Progenitor cell of endocrine pancreas (in vitro differentiated cells): ENCODE results near the gene TUBA8. TPM values are rescaled to one million over a fixed set of nuclear protein-coding genes. Genes with fewer than 3 reads are reported as not detected.
"Not testable (repeated sequence)": the region's sequence is repeated elsewhere in the genome, so short reads cannot be mapped to it uniquely, and the experiment has no call there.

ENCODE experiments used
- DNase-seq: peaks from one replicate; pipeline ENCODE4 v3.0.0; 2021; ENCODE audit warnings: low spot score; ENCODE audit not compliant: unreplicated experiment
- H3K27ac Mint-ChIP-seq: 2 replicates; pipeline ENCODE4 v1.8.0; 2021; ENCODE audit warnings: mild to moderate bottlenecking, moderate library complexity, mixed read lengths
- H3K27me3 Mint-ChIP-seq: 2 replicates; pipeline ENCODE4 v1.8.0; 2021; ENCODE audit warnings: mixed read lengths
- H3K36me3 Mint-ChIP-seq: 2 replicates; pipeline ENCODE4 v1.8.0; 2022; ENCODE audit warnings: mixed read lengths; ENCODE audit not compliant: insufficient read depth
- H3K4me1 Mint-ChIP-seq: 2 replicates; pipeline ENCODE4 v1.8.0; 2021; ENCODE audit warnings: low read depth, mixed read lengths
- H3K4me3 Mint-ChIP-seq: 2 replicates; pipeline ENCODE4 v1.8.0; 2021; ENCODE audit warnings: low read depth, mild to moderate bottlenecking, moderate library complexity, mixed read lengths
- H3K9me3 Mint-ChIP-seq: 2 replicates; pipeline ENCODE4 v1.8.0; 2021; ENCODE audit warnings: low read depth, mixed read lengths
- CTCF ChIP-seq: fragments of 200-600 bp; sonication (generic); IDR thresholded peaks from one replicate; pipeline ENCODE4 v1.5.0; 2021; ENCODE audit warnings: antibody characterized with exemption, mild to moderate bottlenecking; ENCODE audit not compliant: unreplicated experiment
- total RNA-seq: library from RNA; stranded (reverse); gene quantifications from 2 replicates; pipeline ENCODE4 v1.2.1, GENCODE V29; 2021

Gene TUBA8
- total RNA-seq, 1 donor from 2014 or later = 2.4 TPM

GRCh38 chr22:18152519-18152918 lies 41.9 kb downstream of the TUBA8 start:
- no peak for TF ChIP-seq CTCF
- H3K27me3 Mint-ChIP-seq = peaks cover 7% of the 10 kb centered on the region
- H3K4me3 Mint-ChIP-seq = no peak overlapping the region

GRCh38 chr22:18154821-18155390 lies 44.3 kb downstream of the TUBA8 start:
- Mint-ChIP-seq H3K27ac (no peak overlapping the region), H3K9me3 (no peaks in the 10 kb centered on the region), H3K4me1 (peaks cover 2% of the 10 kb centered on the region), H3K36me3 (no peaks in the 10 kb centered on the region), H3K27me3 (peaks cover 7% of the 10 kb centered on the region), H3K4me3 (no peak overlapping the region)
- no peak for DNase-seq
- no peak for TF ChIP-seq CTCF

More at GRCh38 chr22:18152519-18152918, 41.9 kb downstream of the TUBA8 start:
- Mint-ChIP-seq H3K9me3 (no peaks in the 10 kb centered on the region), H3K27ac (no peak overlapping the region), H3K4me1 (peaks cover 4% of the 10 kb centered on the region), H3K36me3 (no peaks in the 10 kb centered on the region)
- no peak for DNase-seq

GRCh38 chr22:18155546-18155945 lies 44.9 kb downstream of the TUBA8 start:
- H3K27me3 Mint-ChIP-seq, H3K36me3 Mint-ChIP-seq, H3K9me3 Mint-ChIP-seq, H3K4me1 Mint-ChIP-seq, H3K4me3 Mint-ChIP-seq, H3K27ac Mint-ChIP-seq, DNase-seq: not testable (repeated sequence)

DNA sequence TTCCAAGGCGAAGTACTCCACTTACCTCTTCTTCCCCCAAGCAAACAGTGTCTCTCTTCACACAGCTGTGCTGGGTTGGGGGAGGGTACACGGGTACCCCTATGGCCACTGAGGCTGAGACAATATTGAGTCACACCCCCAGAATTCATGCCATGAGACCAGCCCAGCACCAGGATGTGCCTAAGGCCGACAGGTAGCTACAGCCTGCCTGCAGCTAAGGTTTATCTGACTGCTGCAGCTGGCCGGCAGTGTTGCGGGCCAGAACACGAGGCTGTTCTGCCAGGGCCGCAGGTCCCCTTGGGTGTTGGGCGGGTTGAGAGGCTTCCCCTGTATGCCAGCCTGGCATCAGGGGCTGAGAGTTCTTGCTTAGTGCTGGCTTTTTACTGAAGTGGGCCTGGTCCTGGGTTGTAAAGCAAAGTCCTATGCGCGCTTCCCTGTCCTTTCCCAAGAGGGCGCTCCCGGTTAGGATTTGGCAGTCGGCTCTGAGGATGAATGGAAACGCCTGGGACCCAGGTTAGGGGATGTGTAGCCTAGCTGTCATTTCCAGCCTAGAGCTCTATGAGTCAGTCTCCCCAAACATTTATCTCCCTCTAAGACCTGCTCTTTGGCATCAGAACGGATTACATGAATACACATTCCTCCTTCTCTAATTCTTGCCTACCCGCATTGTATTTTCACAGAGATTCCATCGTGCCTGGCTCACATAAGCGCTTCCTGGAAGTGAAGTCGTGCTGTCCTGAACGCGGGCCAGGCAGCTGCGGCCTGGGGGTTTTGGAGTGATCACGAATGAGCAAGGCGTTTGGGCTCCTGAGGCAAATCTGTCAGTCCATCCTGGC lies 46.5 kb downstream of the TUBA8 start:
- Mint-ChIP-seq H3K27ac (no peak overlapping the region), H3K9me3 (no peaks in the 10 kb centered on the region), H3K27me3 (peaks cover 3% of the 10 kb centered on the region), H3K4me1 (no peaks in the 10 kb centered on the region), H3K4me3 (no peak overlapping the region), H3K36me3 (no peaks in the 10 kb centered on the region)
- peak; percentile 73 for TF ChIP-seq CTCF
- DNase-seq = peak; percentile 51

GRCh38 chr22:18157714-18158028 lies 47.1 kb downstream of the TUBA8 start:
- H3K27ac Mint-ChIP-seq = no peak overlapping the region
- H3K4me1 Mint-ChIP-seq = no peaks in the 10 kb centered on the region
- peaks cover 3% of the 10 kb centered on the region for H3K27me3 Mint-ChIP-seq
- H3K9me3 Mint-ChIP-seq = no peaks in the 10 kb centered on the region
- no peaks in the 10 kb centered on the region for H3K36me3 Mint-ChIP-seq
- no peak overlapping the region for H3K4me3 Mint-ChIP-seq
- no peak for DNase-seq
- TF ChIP-seq CTCF = no peak

DNA sequence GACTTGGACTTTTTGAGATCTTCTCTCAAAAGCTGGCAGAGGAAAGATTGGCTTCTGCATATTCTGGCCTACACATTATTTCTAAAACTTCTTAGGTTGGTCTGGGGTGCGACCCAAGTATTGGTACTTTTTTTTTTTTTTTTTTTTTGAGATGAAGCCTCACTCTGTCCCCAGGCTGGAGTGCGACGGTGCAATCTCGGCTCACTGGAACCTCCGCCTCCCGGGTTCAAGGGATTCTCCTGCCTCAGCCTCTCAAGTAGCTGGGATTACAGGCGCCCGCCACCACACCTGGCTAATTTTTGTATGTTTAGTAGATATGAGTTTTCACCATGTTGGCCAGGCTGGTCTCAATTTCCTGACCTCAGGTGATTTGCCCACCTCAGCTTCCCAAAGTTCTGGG lies 50.0 kb downstream of the TUBA8 start:
- H3K27me3 Mint-ChIP-seq, H3K4me1 Mint-ChIP-seq, H3K4me3 Mint-ChIP-seq, H3K36me3 Mint-ChIP-seq, H3K9me3 Mint-ChIP-seq, H3K27ac Mint-ChIP-seq, DNase-seq: not testable (repeated sequence)

GRCh38 chr22:18163843-18164242 lies 53.2 kb downstream of the TUBA8 start:
- H3K27me3 Mint-ChIP-seq, H3K36me3 Mint-ChIP-seq, H3K4me1 Mint-ChIP-seq, H3K27ac Mint-ChIP-seq, DNase-seq, H3K9me3 Mint-ChIP-seq, H3K4me3 Mint-ChIP-seq: not testable (repeated sequence)

GRCh38 chr22:18164584-18164983 lies 54.0 kb downstream of the TUBA8 start:
- not testable (repeated sequence) for H3K4me1 Mint-ChIP-seq, H3K4me3 Mint-ChIP-seq, H3K9me3 Mint-ChIP-seq, DNase-seq, H3K36me3 Mint-ChIP-seq, H3K27ac Mint-ChIP-seq, H3K27me3 Mint-ChIP-seq

DNA sequence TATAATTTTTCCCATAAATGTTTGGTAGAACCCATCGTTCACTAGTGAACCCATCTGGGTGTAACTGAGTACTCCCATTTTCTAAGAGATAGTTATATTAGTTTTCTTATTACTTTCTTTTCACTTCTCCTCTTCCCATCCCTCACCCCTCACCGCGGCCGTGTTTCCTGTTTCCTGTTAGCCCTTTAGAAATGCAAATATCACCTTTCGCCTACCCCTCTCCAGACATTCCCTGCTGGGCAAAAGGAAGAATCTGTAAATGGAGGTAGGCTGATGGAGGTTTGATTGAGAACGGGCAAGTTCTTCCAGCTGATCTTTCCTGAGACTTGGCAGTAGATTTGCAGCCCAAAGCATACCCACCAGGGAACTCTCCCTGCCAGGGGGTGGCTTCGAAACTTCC lies 54.7 kb downstream of the TUBA8 start:
- H3K4me1 Mint-ChIP-seq, H3K27me3 Mint-ChIP-seq, H3K4me3 Mint-ChIP-seq, H3K36me3 Mint-ChIP-seq, H3K9me3 Mint-ChIP-seq, DNase-seq, H3K27ac Mint-ChIP-seq: not testable (repeated sequence)
